ENCODE data around the gene LMNB1.
"Not testable (repeated sequence)": the region's sequence is repeated elsewhere in the genome, so short reads cannot be mapped to it uniquely, and the experiment has no call there.

The LMNB1 gene

GRCh38 chr5:126778675-126779403 is 1.9 kb downstream of the LMNB1 start:
- no peak for TF ChIP-seq CTCF (IDR thresholded peaks at IDR 0.05; ENCODE audit: borderline replicate concordance, insufficient read depth, low read depth, low read length)
- peak overlapping the region; percentile 98 for H3K4me3 ChIP-seq (ENCODE audit: low read depth, low read length)

DNA sequence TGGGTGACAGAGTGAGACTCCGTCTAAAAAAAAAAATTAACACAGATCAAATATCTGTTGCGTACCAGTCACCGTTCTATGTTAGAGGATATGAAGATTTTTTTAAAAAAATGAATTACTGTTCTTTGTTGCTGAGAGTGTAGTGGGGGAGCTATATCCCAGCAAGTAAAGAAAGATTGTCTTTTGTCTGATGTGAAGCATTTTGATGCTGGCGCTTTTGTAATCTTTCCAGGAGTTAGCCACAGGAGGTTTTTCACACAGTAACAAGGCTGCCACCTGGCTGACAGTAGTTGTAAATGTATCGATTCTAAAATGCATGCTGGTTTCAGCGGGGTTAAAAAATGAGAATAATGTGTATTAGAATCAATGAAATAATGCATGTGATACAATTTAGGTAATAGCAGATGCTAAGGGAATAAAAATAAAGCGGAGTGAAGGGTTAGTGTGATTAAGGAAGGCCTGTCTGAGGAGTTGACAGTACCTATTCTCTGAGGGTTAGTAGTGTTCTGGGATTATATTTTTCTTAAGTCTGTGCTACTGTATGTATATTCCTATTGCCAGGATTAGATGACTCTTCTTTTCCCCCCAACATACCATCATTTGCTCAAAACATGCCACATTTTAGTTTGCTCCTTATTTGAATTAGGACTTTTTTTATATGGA is 3.4 kb downstream of the LMNB1 start:
- TF ChIP-seq CTCF (IDR thresholded peaks at IDR 0.05; ENCODE audit: borderline replicate concordance, insufficient read depth, low read depth, low read length), result peak; percentile 43; the same call in 1 of the 2 replicates
- peak overlapping the region; percentile 98 for H3K4me3 ChIP-seq (ENCODE audit: low read depth, low read length)

GRCh38 chr5:126788409-126788808 is 11.5 kb downstream of the LMNB1 start:
- H3K4me3 ChIP-seq (ENCODE audit: low read depth, low read length), result not testable (repeated sequence)

- no peak overlapping the region for H3K4me3 ChIP-seq (ENCODE audit: low read depth, low read length)
- no peak for TF ChIP-seq CTCF (IDR thresholded peaks at IDR 0.05; ENCODE audit: borderline replicate concordance, insufficient read depth, low read depth, low read length)
These were observed 16.2 kb downstream of the LMNB1 start for GRCh38 chr5:126793097-126793496.

- H3K4me3 ChIP-seq (ENCODE audit: low read depth, low read length), result not testable (repeated sequence)
These were observed 16.7 kb downstream of the LMNB1 start for GRCh38 chr5:126793648-126794047.

DNA sequence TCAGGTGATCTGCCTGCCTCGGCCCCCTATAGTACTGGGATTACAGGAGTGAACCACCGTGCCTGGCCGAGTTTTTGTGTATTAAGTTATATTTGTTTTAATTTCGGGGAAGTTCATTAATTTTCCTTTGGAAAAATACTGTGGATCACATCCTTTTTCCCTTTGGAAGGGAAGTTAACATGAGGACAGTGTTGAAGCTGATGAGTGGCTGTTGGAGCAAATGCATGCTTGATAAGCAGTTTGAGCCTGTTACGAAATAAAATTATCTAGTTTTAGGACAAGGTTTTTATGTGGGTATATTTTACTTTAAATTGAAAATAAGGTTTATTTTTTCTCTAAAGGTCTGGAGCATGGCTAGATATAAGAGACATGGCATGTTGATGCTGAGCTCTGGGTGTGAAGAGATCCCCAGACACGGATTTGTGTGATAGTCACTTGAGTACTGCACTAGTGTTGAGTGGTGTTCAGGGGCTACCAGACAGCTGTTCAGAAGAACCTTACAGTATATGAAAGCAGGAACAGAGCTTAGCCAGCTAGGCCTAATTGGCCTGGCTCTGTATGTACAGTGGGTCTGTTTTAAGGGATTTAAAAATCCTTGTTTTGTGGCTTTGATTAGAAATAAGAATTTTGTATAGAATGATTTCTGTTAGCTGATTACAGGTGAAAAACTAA is 17.4 kb downstream of the LMNB1 start:
- no peak for TF ChIP-seq CTCF (IDR thresholded peaks at IDR 0.05; ENCODE audit: borderline replicate concordance, insufficient read depth, low read depth, low read length)

GRCh38 chr5:126799780-126800179 is 22.8 kb downstream of the LMNB1 start:
- no peak overlapping the region for H3K4me3 ChIP-seq (ENCODE audit: low read depth, low read length)
- no peak for TF ChIP-seq CTCF (IDR thresholded peaks at IDR 0.05; ENCODE audit: borderline replicate concordance, insufficient read depth, low read depth, low read length)

More for the DNA sequence above, 17.4 kb downstream of the LMNB1 start:
- no peak overlapping the region for H3K4me3 ChIP-seq (ENCODE audit: low read depth, low read length)

All from GM12875 (cell line).